KMS-11 (cell line): ENCODE results near the gene CDKN2B-AS1.

Source experiments
- H2AFZ ChIP-seq: fragments of 200-600 bp; sonication (generic); 2 replicates; pipeline ENCODE4 v1.6.1; 2016; ENCODE audit warnings: antibody characterized with exemption, mixed run types, low read depth
- H3K27ac ChIP-seq: fragments of 200-600 bp; sonication (generic); 2 replicates; pipeline ENCODE4 v1.6.1; 2016; ENCODE audit warnings: mild to moderate bottlenecking, mixed run types
- H3K27me3 ChIP-seq: fragments of 200-600 bp; sonication (generic); 2 replicates; pipeline ENCODE4 v1.6.1; 2017; ENCODE audit warnings: mild to moderate bottlenecking, low read depth, mixed run types, moderate library complexity; ENCODE audit not compliant: insufficient read depth
- H3K36me3 ChIP-seq: fragments of 200-600 bp; sonication (generic); 2 replicates; pipeline ENCODE4 v1.6.1; 2017; ENCODE audit warnings: mild to moderate bottlenecking, mixed run types; ENCODE audit not compliant: insufficient read depth
- H3K4me1 ChIP-seq: fragments of 200-600 bp; sonication (generic); 2 replicates; pipeline ENCODE4 v1.6.1; 2016; ENCODE audit warnings: mild to moderate bottlenecking, low read depth, mixed run types; ENCODE audit not compliant: poor library complexity, severe bottlenecking
- H3K4me2 ChIP-seq: fragments of 200-600 bp; sonication (generic); 2 replicates; pipeline ENCODE4 v1.7.0; 2016; ENCODE audit warnings: mild to moderate bottlenecking, mixed run types
- H3K4me3 ChIP-seq: fragments of 200-600 bp; sonication (generic); IDR thresholded peaks from 2 replicates; pipeline ENCODE4 v1.6.1; 2017; ENCODE audit warnings: low read depth, low read length, mixed read lengths; ENCODE audit not compliant: insufficient read depth
- H3K79me2 ChIP-seq: fragments of 200-600 bp; sonication (generic); 2 replicates; pipeline ENCODE4 v1.6.1; 2016; ENCODE audit warnings: low read depth, mixed run types; ENCODE audit not compliant: insufficient read depth
- H3K9ac ChIP-seq: fragments of 200-600 bp; sonication (generic); 2 replicates; pipeline ENCODE4 v1.6.1; 2016; ENCODE audit warnings: mild to moderate bottlenecking, mixed run types
- H4K20me1 ChIP-seq: fragments of 200-600 bp; sonication (generic); 2 replicates; pipeline ENCODE4 v1.6.1; 2016; ENCODE audit warnings: mild to moderate bottlenecking, mixed run types; ENCODE audit not compliant: insufficient read depth
- CTCF ChIP-seq: fragments of 200-600 bp; sonication (generic); conservative IDR thresholded peaks from 2 replicates; pipeline ENCODE4 v1.6.1; 2017; ENCODE audit warnings: low read depth, mild to moderate bottlenecking, antibody characterized with exemption, low read length, moderate library complexity, mixed read lengths

CDKN2B-AS1 gene

GRCh38 chr9:22065431-22066200 lies 71.0 kb downstream of the CDKN2B-AS1 start:
- H3K79me2 ChIP-seq = no peaks in the 10 kb centered on the region
- H3K4me1 ChIP-seq = peaks cover 4% of the 10 kb centered on the region
- no peak overlapping the region for H3K4me2 ChIP-seq
- H3K36me3 ChIP-seq = no peaks in the 10 kb centered on the region
- TF ChIP-seq CTCF = no peak
- H2AFZ ChIP-seq = no peak overlapping the region
- no peak overlapping the region for H3K4me3 ChIP-seq
- H3K27me3 ChIP-seq = no peaks in the 10 kb centered on the region
- H3K27ac ChIP-seq = no peak overlapping the region
- H3K9ac ChIP-seq = no peak overlapping the region
- no peaks in the 10 kb centered on the region for H4K20me1 ChIP-seq

GRCh38 chr9:22067196-22067595 lies 72.6 kb downstream of the CDKN2B-AS1 start:
- Histone ChIP-seq H3K79me2 (no peaks in the 10 kb centered on the region), H3K4me1 (peaks cover 13% of the 10 kb centered on the region), H3K9ac (no peak overlapping the region), H4K20me1 (no peaks in the 10 kb centered on the region), H2AFZ (no peak overlapping the region), H3K36me3 (no peaks in the 10 kb centered on the region), H3K27me3 (no peaks in the 10 kb centered on the region), H3K4me3 (no peak overlapping the region), H3K27ac (no peak overlapping the region), H3K4me2 (no peak overlapping the region)
- TF ChIP-seq CTCF = no peak

GRCh38 chr9:22068369-22068768 lies 73.8 kb downstream of the CDKN2B-AS1 start:
- no peak overlapping the region for H3K9ac ChIP-seq
- H3K79me2 ChIP-seq = no peaks in the 10 kb centered on the region
- H3K4me2 ChIP-seq = no peak overlapping the region
- H4K20me1 ChIP-seq = no peaks in the 10 kb centered on the region
- no peak overlapping the region for H3K27ac ChIP-seq
- H2AFZ ChIP-seq = no peak overlapping the region
- no peak for TF ChIP-seq CTCF
- H3K4me1 ChIP-seq = peaks cover 25% of the 10 kb centered on the region
- no peaks in the 10 kb centered on the region for H3K36me3 ChIP-seq
- H3K27me3 ChIP-seq = no peaks in the 10 kb centered on the region
- H3K4me3 ChIP-seq = no peak overlapping the region

GRCh38 chr9:22073349-22073748 lies 78.8 kb downstream of the CDKN2B-AS1 start:
- H3K4me2 ChIP-seq = no peak overlapping the region
- H3K4me1 ChIP-seq = peaks cover 36% of the 10 kb centered on the region
- no peaks in the 10 kb centered on the region for H4K20me1 ChIP-seq
- H3K79me2 ChIP-seq = no peaks in the 10 kb centered on the region
- TF ChIP-seq CTCF = no peak
- H3K27ac ChIP-seq = no peak overlapping the region
- H2AFZ ChIP-seq = no peak overlapping the region
- H3K27me3 ChIP-seq = no peaks in the 10 kb centered on the region
- no peak overlapping the region for H3K4me3 ChIP-seq
- no peak overlapping the region for H3K9ac ChIP-seq
- no peaks in the 10 kb centered on the region for H3K36me3 ChIP-seq
